Gastrocnemius medialis (tissue), 4 donors: ENCODE data around the gene SLC25A1. TPM values are rescaled to one million over a fixed set of nuclear protein-coding genes. Genes with fewer than 3 reads are reported as not detected.
A peak's percentile ranks its signal among the peaks of the same experiment; 100 is the strongest.
"Not testable (repeated sequence)": the region's sequence is repeated elsewhere in the genome, so short reads cannot be mapped to it uniquely, and the experiment has no call there.

ENCODE experiments used
- ATAC-seq, 2 donors: fragments of 150-250 bp; one replicate each; pipeline ENCODE4 v1.9.1; 2016
- DNase-seq, 2 donors: peaks; one replicate each; pipeline ENCODE4 v3.0.0-alpha.2; 2019
- H3K27ac ChIP-seq, 4 donors: fragments of 200-600 bp; sonication (generic); 1 replicate in 1 of 4; 2 replicates in 3 of 4; pipeline ENCODE4 v1.5.1; 2016 to 2018; ENCODE audit warnings: mild to moderate bottlenecking in 2 of 4, moderate library complexity in 1 of 4
- H3K27me3 ChIP-seq, 3 donors: fragments of 200-600 bp; sonication (generic) in 2 of 3; 1 replicate in 1 of 3; 2 replicates in 2 of 3; pipeline versions ENCODE4 v1.5.1 to v1.6.0; 2016 to 2019; ENCODE audit warnings: mild to moderate bottlenecking in 1 of 3, moderate library complexity in 1 of 3
- H3K36me3 ChIP-seq, 2 donors: fragments of 200-600 bp; sonication (generic) in 1 of 2; one replicate each; pipeline ENCODE4 v1.5.1; 2017 to 2018
- H3K4me1 ChIP-seq, 2 donors: fragments of 200-600 bp; sonication (generic) in 1 of 2; one replicate each; pipeline ENCODE4 v1.5.1; 2016 to 2017; ENCODE audit warnings: mild to moderate bottlenecking in 2 of 2
- H3K4me3 ChIP-seq, 4 donors: fragments of 200-600 bp; sonication (generic) in 3 of 4; 1 replicate in 1 of 4; 2 replicates in 3 of 4; pipeline ENCODE4 v1.5.1; 2016 to 2019; ENCODE audit warnings: mild to moderate bottlenecking in 2 of 4
- H3K9me3 ChIP-seq, 3 donors: fragments of 200-600 bp; sonication (generic) in 2 of 3; 1 replicate in 1 of 3; 2 replicates in 2 of 3; pipeline ENCODE4 v1.5.1; 2016 to 2019
- CTCF ChIP-seq, 5 experiments: fragments of 450-650 bp in 3 of 5; fragments of 200-600 bp in 2 of 5; sonication (generic) in 2 of 5; IDR thresholded peaks in 4 of 5; conservative IDR thresholded peaks in 1 of 5; 1 replicate in 4 of 5; 2 replicates in 1 of 5; pipeline ENCODE4 v1.5.1; 2016 to 2019; ENCODE audit warnings: antibody characterized with exemption in 5 of 5, mild to moderate bottlenecking in 3 of 5, moderate library complexity in 3 of 5
- POLR2A ChIP-seq, 2 donors: fragments of 450-650 bp; IDR thresholded peaks; one replicate each; pipeline ENCODE4 v1.6.1; 2017; ENCODE audit warnings: antibody characterized with exemption in 2 of 2, mild to moderate bottlenecking in 2 of 2, moderate library complexity in 2 of 2
- in situ Hi-C, 4 donors: fragments of 200-750 bp; cut with MboI; loops; one replicate each; pipeline versions ENCODE4 v1.15.0 to v1.8.0; 2017; ENCODE audit warnings: low sequenced_read_pairs in 4 of 4
- intact Hi-C: fragments of 100-400 bp; cut with DNase I; formaldehyde crosslinking; loops from one replicate; pipeline ENCODE4 v1.15.1; 2023; ENCODE audit warnings: low total_unique reads
- total RNA-seq, 4 donors: library from RNA; depleted of rRNA; stranded (reverse); fragments of >200 nt; gene quantifications; one replicate each; pipeline versions ENCODE4 v1.1.0 to v1.2.3, GENCODE V29; 2016

Gene SLC25A1
- total RNA-seq, 4 donors from 2014 or later = 10.5 to 16.6 (median 13.5) TPM

GRCh38 chr22:19206287-19206686 lies 27.8 kb upstream of the SLC25A1 start:
- H3K36me3 ChIP-seq = peaks cover 0 to 87% of the 10 kb centered on the region in 2 donors
- in situ Hi-C loops = loop anchor here in 1 of 4 donors (25.0 kb wide), 1 partner anchor 181 kb away; no protein-coding TSS in a partner anchor
- intact Hi-C loops = no loop called here
- DNase-seq = no peak
- peaks cover 0 to 8% of the 10 kb centered on the region in 2 donors for H3K4me1 ChIP-seq
- TF ChIP-seq CTCF (IDR thresholded peaks at IDR 0.05 in 4 of 5, conservative IDR thresholded peaks at IDR 0.05 in 1 of 5) (no peak), POLR2A (IDR thresholded peaks at IDR 0.05) (no peak)
- no peaks in the 10 kb centered on the region for H3K9me3 ChIP-seq
- no peak overlapping the region for H3K27ac ChIP-seq
- no peak for ATAC-seq
- H3K27me3 ChIP-seq = no peaks in the 10 kb centered on the region
- no peak overlapping the region for H3K4me3 ChIP-seq

GRCh38 chr22:19204640-19205039 lies 26.1 kb upstream of the SLC25A1 start:
- intact Hi-C loops = no loop called here

GRCh38 chr22:19203834-19204233 lies 25.3 kb upstream of the SLC25A1 start:
- Histone ChIP-seq H3K36me3 (peaks cover 0 to 85% of the 10 kb centered on the region in 2 donors), H3K27me3 (no peaks in the 10 kb centered on the region), H3K27ac (peak overlapping the region in 1 of 4 donors; percentile 22), H3K9me3 (no peaks in the 10 kb centered on the region), H3K4me3 (no peak overlapping the region), H3K4me1 (peaks cover 0 to 8% of the 10 kb centered on the region in 2 donors)
- in situ Hi-C loops (loop anchor here in 1 of 4 donors (25.0 kb wide), 1 partner anchor 183 kb away; no protein-coding TSS in a partner anchor), intact Hi-C loops (no loop called here)
- TF ChIP-seq POLR2A (IDR thresholded peaks at IDR 0.05) = no peak
- no peak for TF ChIP-seq CTCF (IDR thresholded peaks at IDR 0.05 in 4 of 5, conservative IDR thresholded peaks at IDR 0.05 in 1 of 5)
- no peak for ATAC-seq
- no peak for DNase-seq

More at GRCh38 chr22:19204640-19205039, 26.1 kb upstream of the SLC25A1 start:
- no peak overlapping the region for H3K27ac ChIP-seq
- H3K9me3 ChIP-seq = no peaks in the 10 kb centered on the region
- no peaks in the 10 kb centered on the region for H3K27me3 ChIP-seq
- ATAC-seq = no peak
- TF ChIP-seq CTCF (IDR thresholded peaks at IDR 0.05 in 4 of 5, conservative IDR thresholded peaks at IDR 0.05 in 1 of 5) (no peak), POLR2A (IDR thresholded peaks at IDR 0.05) (no peak)
- H3K4me1 ChIP-seq = peaks cover 0 to 8% of the 10 kb centered on the region in 2 donors
- in situ Hi-C loops = loop anchor here in 1 of 4 donors (25.0 kb wide), 1 partner anchor 183 kb away; no protein-coding TSS in a partner anchor
- peak in 1 of 2 donors; percentile 10 for DNase-seq
- no peak overlapping the region for H3K4me3 ChIP-seq
- H3K36me3 ChIP-seq = peaks cover 0 to 85% of the 10 kb centered on the region in 2 donors

GRCh38 chr22:19202799-19203186 lies 24.3 kb upstream of the SLC25A1 start:
- peaks cover 0 to 84% of the 10 kb centered on the region in 2 donors for H3K36me3 ChIP-seq
- in situ Hi-C loops = loop anchor here in 1 of 4 donors (25.0 kb wide), 1 partner anchor 185 kb away; no protein-coding TSS in a partner anchor

GRCh38 chr22:19201869-19202798 lies 23.6 kb upstream of the SLC25A1 start:
- in situ Hi-C loops (loop anchor here in 1 of 4 donors (25.0 kb wide), 1 partner anchor 185 kb away; no protein-coding TSS in a partner anchor), intact Hi-C loops (no loop called here)
- Histone ChIP-seq H3K27me3 (no peaks in the 10 kb centered on the region), H3K9me3 (no peaks in the 10 kb centered on the region), H3K4me1 (no peaks in the 10 kb centered on the region), H3K36me3 (peaks cover 0 to 83% of the 10 kb centered on the region in 2 donors), H3K4me3 (no peak overlapping the region), H3K27ac (no peak overlapping the region)
- no peak for DNase-seq
- TF ChIP-seq POLR2A (IDR thresholded peaks at IDR 0.05) = no peak
- no peak for TF ChIP-seq CTCF (IDR thresholded peaks at IDR 0.05 in 4 of 5, conservative IDR thresholded peaks at IDR 0.05 in 1 of 5)
- ATAC-seq = peak in 1 of 2 donors; percentile 31

More at GRCh38 chr22:19202799-19203186, 24.3 kb upstream of the SLC25A1 start:
- H3K27ac ChIP-seq, H3K4me1 ChIP-seq, H3K4me3 ChIP-seq, ATAC-seq, H3K9me3 ChIP-seq, intact Hi-C loops, H3K27me3 ChIP-seq, DNase-seq: not testable (repeated sequence)
